GM12875 (cell line): ENCODE data around the gene FTHL17.

Experiments
- H3K4me3 ChIP-seq: one replicate; pipeline ENCODE4 v1.5.1; 2011; ENCODE audit warnings: low read depth, low read length, control low read depth
- TF ChIP-seq, protein P1 (sequence below): IDR thresholded peaks from 2 replicates; pipeline ENCODE4 v1.5.1; 2011; ENCODE audit warnings: low read depth, mild to moderate bottlenecking, control low read depth, inconsistent platforms, low read length, moderate library complexity, borderline replicate concordance; ENCODE audit not compliant: insufficient read depth

The FTHL17 gene

GRCh38 chrX:31070057-31070468 is 1.8 kb downstream of the FTHL17 start:
- H3K4me3 ChIP-seq, result no peak overlapping the region
- TF ChIP-seq, protein P1, sequence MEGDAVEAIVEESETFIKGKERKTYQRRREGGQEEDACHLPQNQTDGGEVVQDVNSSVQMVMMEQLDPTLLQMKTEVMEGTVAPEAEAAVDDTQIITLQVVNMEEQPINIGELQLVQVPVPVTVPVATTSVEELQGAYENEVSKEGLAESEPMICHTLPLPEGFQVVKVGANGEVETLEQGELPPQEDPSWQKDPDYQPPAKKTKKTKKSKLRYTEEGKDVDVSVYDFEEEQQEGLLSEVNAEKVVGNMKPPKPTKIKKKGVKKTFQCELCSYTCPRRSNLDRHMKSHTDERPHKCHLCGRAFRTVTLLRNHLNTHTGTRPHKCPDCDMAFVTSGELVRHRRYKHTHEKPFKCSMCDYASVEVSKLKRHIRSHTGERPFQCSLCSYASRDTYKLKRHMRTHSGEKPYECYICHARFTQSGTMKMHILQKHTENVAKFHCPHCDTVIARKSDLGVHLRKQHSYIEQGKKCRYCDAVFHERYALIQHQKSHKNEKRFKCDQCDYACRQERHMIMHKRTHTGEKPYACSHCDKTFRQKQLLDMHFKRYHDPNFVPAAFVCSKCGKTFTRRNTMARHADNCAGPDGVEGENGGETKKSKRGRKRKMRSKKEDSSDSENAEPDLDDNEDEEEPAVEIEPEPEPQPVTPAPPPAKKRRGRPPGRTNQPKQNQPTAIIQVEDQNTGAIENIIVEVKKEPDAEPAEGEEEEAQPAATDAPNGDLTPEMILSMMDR, result no peak

DNA sequence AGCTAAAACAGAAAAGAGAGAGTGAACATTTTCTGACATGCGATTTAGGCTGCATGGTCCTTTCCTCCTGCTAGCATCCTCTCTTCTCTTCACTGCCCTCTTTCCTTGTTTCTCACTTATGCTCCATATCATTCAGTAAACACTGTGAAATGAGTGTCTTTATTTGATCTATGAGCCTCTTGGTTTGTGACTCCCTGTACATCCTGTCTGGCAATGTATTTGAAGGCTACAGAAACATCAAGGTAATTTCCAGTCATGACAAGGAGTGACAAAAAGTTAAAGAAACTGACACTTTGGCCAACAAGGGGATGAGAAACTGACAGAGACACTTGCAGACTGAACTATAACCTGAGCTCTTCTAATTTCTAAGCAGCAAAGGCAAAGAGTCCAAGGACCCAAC is 8.7 kb downstream of the FTHL17 start:
- H3K4me3 ChIP-seq, result no peak overlapping the region
- TF ChIP-seq, protein P1, result no peak

GRCh38 chrX:31061091-31061490 is 10.8 kb downstream of the FTHL17 start:
- TF ChIP-seq, protein P1, result no peak
- H3K4me3 ChIP-seq, result no peak overlapping the region

DNA sequence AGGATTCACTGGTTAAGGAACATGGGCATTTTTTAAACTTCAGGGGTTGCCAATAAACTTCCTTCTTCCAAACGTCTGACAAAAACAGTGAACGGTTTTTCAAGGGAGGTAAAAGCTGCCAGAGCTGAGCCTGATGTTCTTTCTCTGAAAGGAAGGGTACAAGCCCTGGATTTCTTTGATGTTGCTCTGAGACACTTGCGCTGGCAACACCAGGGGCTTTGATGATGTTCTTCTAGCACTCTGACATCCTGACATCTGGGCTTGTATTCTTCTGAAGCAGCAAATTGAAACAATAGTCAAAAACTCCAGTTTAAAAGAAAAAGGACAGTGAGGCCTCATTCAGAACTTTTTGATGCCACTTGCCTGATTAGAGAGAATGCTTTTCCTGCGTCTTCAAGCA is 11.8 kb downstream of the FTHL17 start:
- no peak overlapping the region for H3K4me3 ChIP-seq
- TF ChIP-seq, protein P1, result no peak

GRCh38 chrX:31058284-31058683 is 13.6 kb downstream of the FTHL17 start:
- H3K4me3 ChIP-seq, result no peak overlapping the region
- TF ChIP-seq, protein P1, result no peak

GRCh38 chrX:31057691-31058090 is 14.2 kb downstream of the FTHL17 start:
- H3K4me3 ChIP-seq, result no peak overlapping the region
- TF ChIP-seq, protein P1, result no peak

DNA sequence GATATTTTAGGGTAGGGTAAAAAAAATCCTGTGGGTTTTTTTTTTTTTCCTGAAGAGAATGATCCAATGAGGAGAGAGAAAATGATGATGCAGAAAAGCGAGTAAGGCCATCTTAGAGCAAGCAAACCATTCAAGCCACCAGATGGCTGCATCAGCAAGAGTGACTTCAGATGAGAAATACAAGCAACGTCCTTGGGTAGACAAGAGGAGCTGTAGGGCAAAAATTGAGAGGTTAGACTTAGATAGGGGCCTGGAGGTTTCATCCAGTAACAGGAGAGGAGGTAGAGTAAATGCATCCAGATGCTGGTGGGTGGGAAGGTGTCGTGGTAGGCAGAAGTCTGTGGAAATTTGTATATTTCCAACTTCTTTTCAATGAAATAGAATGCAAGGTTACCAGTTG is 14.6 kb downstream of the FTHL17 start:
- TF ChIP-seq, protein P1, result no peak
- H3K4me3 ChIP-seq, result no peak overlapping the region
